Stomach (tissue), 4 donors: Measurements from ENCODE around the gene SND1.

Experiments
- POLR2A ChIP-seq, 4 donors: fragments of 450-650 bp; IDR thresholded peaks; one replicate each; pipeline ENCODE4 v1.6.1; 2016; ENCODE audit warnings: antibody characterized with exemption in 4 of 4, control low read depth in 2 of 4, mild to moderate bottlenecking in 1 of 4, moderate library complexity in 1 of 4
- POLR2AphosphoS5 ChIP-seq, 3 donors: sonication (generic); formaldehyde crosslinking; IDR thresholded peaks; one replicate each; pipeline ENCODE4 v1.6.1; 2016; ENCODE audit warnings: antibody characterized with exemption in 3 of 3
- TF ChIP-seq, protein P1 (sequence below), 7 experiments: fragments of 450-650 bp in 4 of 7; fragments of 200-600 bp in 3 of 7; sonication (generic) in 3 of 7; IDR thresholded peaks; one replicate each; pipeline ENCODE4 v1.5.1; 2016 to 2019; ENCODE audit warnings: antibody characterized with exemption in 7 of 7, control low read depth in 2 of 7, mild to moderate bottlenecking in 1 of 7

DNA sequence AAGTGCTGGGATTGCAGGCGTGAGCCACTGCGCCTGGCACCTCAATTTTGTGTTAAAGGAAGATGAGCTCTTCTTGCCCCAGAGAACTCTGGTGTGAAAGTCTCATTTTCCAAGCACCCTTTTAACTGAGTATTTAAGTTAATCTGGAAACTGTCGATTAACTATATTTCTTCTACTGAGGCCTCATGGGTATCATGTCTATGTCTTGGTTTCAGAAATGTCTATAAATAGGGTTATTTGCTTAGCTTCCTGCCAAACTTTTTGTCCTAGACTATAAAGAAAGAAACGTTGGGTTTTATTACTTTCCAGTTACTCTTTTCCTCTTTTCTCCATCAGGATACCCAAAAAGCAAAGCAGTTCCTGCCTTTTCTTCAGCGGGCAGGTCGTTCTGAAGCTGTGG lies 276.9 kb downstream of the SND1 start:
- no peak for TF ChIP-seq POLR2AphosphoS5 (IDR thresholded peaks at IDR 0.05)
- TF ChIP-seq POLR2A (IDR thresholded peaks at IDR 0.05), result no peak
- TF ChIP-seq, protein P1, sequence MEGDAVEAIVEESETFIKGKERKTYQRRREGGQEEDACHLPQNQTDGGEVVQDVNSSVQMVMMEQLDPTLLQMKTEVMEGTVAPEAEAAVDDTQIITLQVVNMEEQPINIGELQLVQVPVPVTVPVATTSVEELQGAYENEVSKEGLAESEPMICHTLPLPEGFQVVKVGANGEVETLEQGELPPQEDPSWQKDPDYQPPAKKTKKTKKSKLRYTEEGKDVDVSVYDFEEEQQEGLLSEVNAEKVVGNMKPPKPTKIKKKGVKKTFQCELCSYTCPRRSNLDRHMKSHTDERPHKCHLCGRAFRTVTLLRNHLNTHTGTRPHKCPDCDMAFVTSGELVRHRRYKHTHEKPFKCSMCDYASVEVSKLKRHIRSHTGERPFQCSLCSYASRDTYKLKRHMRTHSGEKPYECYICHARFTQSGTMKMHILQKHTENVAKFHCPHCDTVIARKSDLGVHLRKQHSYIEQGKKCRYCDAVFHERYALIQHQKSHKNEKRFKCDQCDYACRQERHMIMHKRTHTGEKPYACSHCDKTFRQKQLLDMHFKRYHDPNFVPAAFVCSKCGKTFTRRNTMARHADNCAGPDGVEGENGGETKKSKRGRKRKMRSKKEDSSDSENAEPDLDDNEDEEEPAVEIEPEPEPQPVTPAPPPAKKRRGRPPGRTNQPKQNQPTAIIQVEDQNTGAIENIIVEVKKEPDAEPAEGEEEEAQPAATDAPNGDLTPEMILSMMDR (IDR thresholded peaks at IDR 0.05), result no peak
